Activated naive CD4-positive, alpha-beta T cell treated with anti-CD3 and anti-CD28 coated beads, Interleukin-2, amount 50 U/mL, for 24 hours (primary cell): Measurements from ENCODE around the gene FHOD3.

Experiments
- H3K27ac Mint-ChIP-seq: one replicate; pipeline ENCODE4 v1.8.0; 2021; ENCODE audit warnings: mild to moderate bottlenecking, mixed read lengths
- H3K27me3 Mint-ChIP-seq: one replicate; pipeline ENCODE4 v1.8.0; 2021; ENCODE audit warnings: mixed read lengths
- H3K36me3 Mint-ChIP-seq: one replicate; pipeline ENCODE4 v1.8.0; 2021; ENCODE audit warnings: mixed read lengths
- H3K4me1 Mint-ChIP-seq: one replicate; pipeline ENCODE4 v1.8.0; 2021; ENCODE audit warnings: mixed read lengths
- H3K4me3 Mint-ChIP-seq: one replicate; pipeline ENCODE4 v1.8.0; 2021; ENCODE audit warnings: mild to moderate bottlenecking, mixed read lengths
- H3K9me3 Mint-ChIP-seq: one replicate; pipeline ENCODE4 v1.8.0; 2021; ENCODE audit warnings: mixed read lengths

Gene FHOD3

GRCh38 chr18:36650906-36651305 lies 353.4 kb downstream of the FHOD3 start:
- Mint-ChIP-seq H3K36me3 (no peaks in the 10 kb centered on the region), H3K4me1 (no peaks in the 10 kb centered on the region), H3K4me3 (no peak overlapping the region), H3K27ac (no peak overlapping the region), H3K27me3 (peaks cover 11% of the 10 kb centered on the region), H3K9me3 (no peaks in the 10 kb centered on the region)

- H3K4me3 Mint-ChIP-seq: no peak overlapping the region
- H3K4me1 Mint-ChIP-seq: no peaks in the 10 kb centered on the region
- H3K27ac Mint-ChIP-seq: no peak overlapping the region
- peaks cover 14% of the 10 kb centered on the region for H3K27me3 Mint-ChIP-seq
- no peaks in the 10 kb centered on the region for H3K36me3 Mint-ChIP-seq
- H3K9me3 Mint-ChIP-seq: no peaks in the 10 kb centered on the region
Measured at GRCh38 chr18:36652503-36652902, 355.0 kb downstream of the FHOD3 start.

GRCh38 chr18:36653141-36653869 lies 355.8 kb downstream of the FHOD3 start:
- no peak overlapping the region for H3K4me3 Mint-ChIP-seq
- no peaks in the 10 kb centered on the region for H3K4me1 Mint-ChIP-seq
- H3K27me3 Mint-ChIP-seq: peaks cover 14% of the 10 kb centered on the region
- H3K27ac Mint-ChIP-seq: no peak overlapping the region
- no peaks in the 10 kb centered on the region for H3K36me3 Mint-ChIP-seq
- H3K9me3 Mint-ChIP-seq: no peaks in the 10 kb centered on the region

DNA sequence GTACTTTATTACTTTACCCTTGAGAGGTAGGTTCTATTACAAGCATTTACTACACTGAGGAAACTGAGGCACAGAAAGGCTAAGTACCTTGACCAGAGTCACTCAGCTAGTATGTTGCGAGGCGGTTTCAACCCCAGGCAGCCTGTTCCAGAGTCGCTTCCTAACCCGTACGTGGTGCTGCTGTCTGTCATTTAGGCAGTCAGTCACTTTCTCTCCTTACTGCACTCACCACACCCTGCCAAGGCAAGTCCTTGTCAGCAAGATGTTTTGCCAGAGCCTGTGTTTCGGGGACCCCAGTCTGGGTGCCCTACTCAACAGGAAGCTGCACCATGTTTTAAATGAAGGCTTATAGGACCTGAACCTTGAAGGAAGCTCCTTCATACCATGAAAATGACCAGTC lies 356.4 kb downstream of the FHOD3 start:
- H3K27me3 Mint-ChIP-seq: peaks cover 16% of the 10 kb centered on the region
- no peaks in the 10 kb centered on the region for H3K9me3 Mint-ChIP-seq
- H3K4me1 Mint-ChIP-seq: no peaks in the 10 kb centered on the region
- no peak overlapping the region for H3K27ac Mint-ChIP-seq
- H3K36me3 Mint-ChIP-seq: no peaks in the 10 kb centered on the region
- H3K4me3 Mint-ChIP-seq: no peak overlapping the region

DNA sequence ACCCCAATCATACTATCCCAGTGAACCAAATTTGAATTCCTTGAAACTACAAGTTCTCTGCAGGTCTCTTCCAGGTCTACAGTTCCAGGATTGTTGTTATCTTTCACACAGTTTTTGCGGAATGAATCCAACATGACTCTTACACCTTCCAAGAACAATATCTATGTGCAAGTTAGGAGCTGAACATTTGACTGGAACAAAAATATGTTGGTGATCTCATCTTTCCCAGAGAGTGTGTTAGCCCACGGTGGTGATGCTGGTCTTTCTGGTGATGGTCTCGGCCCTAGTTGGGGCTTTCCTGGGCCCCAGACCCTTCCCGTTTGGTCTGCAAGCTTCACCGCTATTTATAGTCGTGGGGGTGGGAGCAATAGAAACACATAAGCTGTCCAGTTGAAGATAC lies 357.6 kb downstream of the FHOD3 start:
- Mint-ChIP-seq H3K9me3 (no peaks in the 10 kb centered on the region), H3K27me3 (peaks cover 16% of the 10 kb centered on the region), H3K27ac (no peak overlapping the region), H3K4me3 (no peak overlapping the region), H3K36me3 (no peaks in the 10 kb centered on the region), H3K4me1 (no peaks in the 10 kb centered on the region)

DNA sequence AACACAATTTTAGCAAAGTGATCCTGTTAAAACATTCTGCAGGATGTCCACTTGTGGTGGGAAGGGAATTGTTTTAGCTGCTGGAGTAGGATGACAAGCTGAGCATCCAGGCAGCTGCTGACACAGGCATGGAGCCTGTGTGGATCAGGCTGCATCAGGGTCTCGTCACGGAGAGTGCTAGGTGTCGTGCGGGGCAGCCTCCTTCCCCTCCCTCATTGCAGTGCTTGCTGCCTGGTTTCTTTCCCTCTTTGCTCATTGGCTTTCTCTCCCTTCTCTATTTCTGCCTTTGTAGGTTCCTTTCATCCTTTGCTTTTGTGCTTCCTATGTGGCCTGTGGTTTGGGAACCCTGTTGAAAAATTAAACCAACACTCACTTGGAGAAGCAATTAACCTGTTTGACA lies 358.4 kb downstream of the FHOD3 start:
- Mint-ChIP-seq H3K9me3 (no peaks in the 10 kb centered on the region), H3K27me3 (peaks cover 16% of the 10 kb centered on the region), H3K4me1 (no peaks in the 10 kb centered on the region), H3K27ac (no peak overlapping the region), H3K4me3 (no peak overlapping the region), H3K36me3 (no peaks in the 10 kb centered on the region)

DNA sequence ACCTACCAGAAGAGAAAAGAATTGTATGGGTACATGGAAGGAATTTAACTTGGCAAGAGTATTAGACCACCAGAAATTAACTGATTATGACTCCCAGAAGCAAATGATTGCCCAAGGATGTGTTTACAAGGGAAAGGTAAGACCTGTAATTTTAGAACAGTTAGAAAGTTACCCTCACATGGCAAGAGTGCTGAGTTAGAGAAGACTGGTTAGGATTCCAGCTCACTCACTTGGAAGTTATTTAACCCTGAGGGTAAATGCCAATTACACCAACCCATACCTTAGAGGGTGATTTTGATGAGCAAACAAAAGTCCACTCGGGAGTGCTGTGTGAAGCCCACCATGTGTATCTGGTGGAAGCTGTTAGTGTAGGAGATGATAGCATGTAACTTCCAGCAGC lies 361.1 kb downstream of the FHOD3 start:
- no peak overlapping the region for H3K27ac Mint-ChIP-seq
- peaks cover 13% of the 10 kb centered on the region for H3K27me3 Mint-ChIP-seq
- H3K36me3 Mint-ChIP-seq: no peaks in the 10 kb centered on the region
- H3K4me3 Mint-ChIP-seq: no peak overlapping the region
- no peaks in the 10 kb centered on the region for H3K4me1 Mint-ChIP-seq
- no peaks in the 10 kb centered on the region for H3K9me3 Mint-ChIP-seq

- H3K9me3 Mint-ChIP-seq: no peaks in the 10 kb centered on the region
- H3K27me3 Mint-ChIP-seq: peaks cover 9% of the 10 kb centered on the region
- no peak overlapping the region for H3K27ac Mint-ChIP-seq
- no peaks in the 10 kb centered on the region for H3K36me3 Mint-ChIP-seq
- no peaks in the 10 kb centered on the region for H3K4me1 Mint-ChIP-seq
- no peak overlapping the region for H3K4me3 Mint-ChIP-seq
Measured at GRCh38 chr18:36660311-36660710, 362.8 kb downstream of the FHOD3 start.

GRCh38 chr18:36661999-36662398 lies 364.5 kb downstream of the FHOD3 start:
- Mint-ChIP-seq H3K4me1 (no peaks in the 10 kb centered on the region), H3K9me3 (no peaks in the 10 kb centered on the region), H3K27me3 (peaks cover 7% of the 10 kb centered on the region), H3K4me3 (no peak overlapping the region), H3K27ac (no peak overlapping the region), H3K36me3 (no peaks in the 10 kb centered on the region)

- Mint-ChIP-seq H3K4me1 (no peaks in the 10 kb centered on the region), H3K36me3 (no peaks in the 10 kb centered on the region)
Measured at GRCh38 chr18:36663312-36663711, 365.8 kb downstream of the FHOD3 start.

GRCh38 chr18:36665952-36666351 lies 368.4 kb downstream of the FHOD3 start:
- H3K4me1 Mint-ChIP-seq: no peaks in the 10 kb centered on the region
- no peaks in the 10 kb centered on the region for H3K36me3 Mint-ChIP-seq
- H3K4me3 Mint-ChIP-seq: no peak overlapping the region
- H3K27me3 Mint-ChIP-seq: peaks cover 7% of the 10 kb centered on the region
- H3K9me3 Mint-ChIP-seq: no peaks in the 10 kb centered on the region
- H3K27ac Mint-ChIP-seq: no peak overlapping the region

More at GRCh38 chr18:36663312-36663711, 365.8 kb downstream of the FHOD3 start:
- Mint-ChIP-seq H3K9me3 (no peaks in the 10 kb centered on the region), H3K27me3 (peaks cover 9% of the 10 kb centered on the region), H3K4me3 (no peak overlapping the region), H3K27ac (no peak overlapping the region)

GRCh38 chr18:36667811-36668210 lies 370.3 kb downstream of the FHOD3 start:
- H3K27me3 Mint-ChIP-seq: peaks cover 7% of the 10 kb centered on the region
- H3K27ac Mint-ChIP-seq: no peak overlapping the region
- H3K36me3 Mint-ChIP-seq: no peaks in the 10 kb centered on the region
- H3K9me3 Mint-ChIP-seq: no peaks in the 10 kb centered on the region
- no peak overlapping the region for H3K4me3 Mint-ChIP-seq
- peaks cover under 1% of the 10 kb centered on the region for H3K4me1 Mint-ChIP-seq

DNA sequence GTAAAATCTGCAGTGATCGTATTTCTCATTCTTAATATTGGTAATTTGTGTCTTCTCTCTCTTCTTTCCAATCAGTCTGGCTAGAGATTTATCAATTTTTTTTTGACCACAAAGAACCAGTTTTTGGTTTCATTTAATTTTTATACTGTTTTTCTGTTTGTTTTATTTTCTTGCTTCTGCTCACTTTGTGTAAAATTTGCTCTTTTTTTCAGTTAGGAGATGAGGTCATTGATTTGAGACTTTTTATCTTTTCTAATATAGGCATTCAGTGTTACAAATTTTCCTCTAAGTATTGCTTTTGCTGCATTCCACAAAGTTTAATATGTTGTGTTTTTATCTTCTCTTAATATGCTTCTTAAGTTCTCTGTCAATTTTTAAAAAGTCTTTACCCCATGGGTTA lies 370.8 kb downstream of the FHOD3 start:
- H3K9me3 Mint-ChIP-seq: no peaks in the 10 kb centered on the region

GRCh38 chr18:36672437-36673344 lies 375.2 kb downstream of the FHOD3 start:
- Mint-ChIP-seq H3K4me3 (no peak overlapping the region), H3K9me3 (no peaks in the 10 kb centered on the region), H3K27ac (no peak overlapping the region), H3K27me3 (peaks cover 3% of the 10 kb centered on the region), H3K4me1 (peaks cover 4% of the 10 kb centered on the region), H3K36me3 (no peaks in the 10 kb centered on the region)

More for the DNA sequence above, 370.8 kb downstream of the FHOD3 start:
- Mint-ChIP-seq H3K27me3 (peaks cover 7% of the 10 kb centered on the region), H3K4me3 (no peak overlapping the region), H3K27ac (no peak overlapping the region), H3K36me3 (no peaks in the 10 kb centered on the region), H3K4me1 (peaks cover 4% of the 10 kb centered on the region)

GRCh38 chr18:36673452-36673851 lies 375.9 kb downstream of the FHOD3 start:
- Mint-ChIP-seq H3K9me3 (no peaks in the 10 kb centered on the region), H3K36me3 (no peaks in the 10 kb centered on the region), H3K4me1 (peaks cover 4% of the 10 kb centered on the region), H3K4me3 (no peak overlapping the region), H3K27me3 (peaks cover 3% of the 10 kb centered on the region), H3K27ac (no peak overlapping the region)

DNA sequence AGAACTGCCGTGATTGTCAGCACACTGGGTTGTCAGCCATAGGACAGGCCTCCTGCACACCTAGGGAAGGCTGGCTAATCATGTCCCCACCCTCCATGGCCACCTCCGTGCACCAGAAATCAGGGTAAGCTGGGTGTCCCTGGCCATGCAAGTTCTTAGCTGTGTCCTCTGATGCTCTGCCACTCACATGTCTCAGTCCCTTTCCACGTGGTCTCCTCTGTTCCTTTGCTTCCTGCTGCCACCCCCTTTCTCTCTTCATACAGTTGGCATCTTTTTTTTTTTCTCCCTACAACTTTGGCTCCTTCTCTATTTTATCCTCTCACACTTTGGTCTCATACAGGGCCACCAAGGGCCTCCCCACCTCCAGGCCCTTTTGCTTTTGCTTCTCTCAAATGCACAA lies 377.6 kb downstream of the FHOD3 start:
- peaks cover 4% of the 10 kb centered on the region for H3K4me1 Mint-ChIP-seq
- H3K27me3 Mint-ChIP-seq: peaks cover 4% of the 10 kb centered on the region
- H3K4me3 Mint-ChIP-seq: no peak overlapping the region
- no peak overlapping the region for H3K27ac Mint-ChIP-seq
- no peaks in the 10 kb centered on the region for H3K36me3 Mint-ChIP-seq
- no peaks in the 10 kb centered on the region for H3K9me3 Mint-ChIP-seq
